ENCODE data around the gene ZFP82. TPM values are rescaled to one million over a fixed set of nuclear protein-coding genes. Genes with fewer than 3 reads are reported as not detected.

The ZFP82 gene
- total RNA-seq = 1 to 10 TPM; 3.5 to 5.0 TPM

GRCh38 chr19:36418287-36419001 is at the start of gene ZFP82:
Gene ZFP82 (minus strand): TSS chr19:36418644. CDS start chr19:36409789, 8,855 bp downstream.
- peak; percentile 73 to 86 for DNase-seq (ENCODE audit: low spot score in 2 of 2)
- Mint-ChIP-seq H3K9me3 (peaks cover 10 to 24% of the 10 kb centered on the region in 2 donors), H3K36me3 (peaks cover 44 to 64% of the 10 kb centered on the region in 2 donors), H3K27ac (peak within 1 kb of the TSS; percentile 95 to 97)
- ATAC-seq = peak; percentile 90 to 91

DNA sequence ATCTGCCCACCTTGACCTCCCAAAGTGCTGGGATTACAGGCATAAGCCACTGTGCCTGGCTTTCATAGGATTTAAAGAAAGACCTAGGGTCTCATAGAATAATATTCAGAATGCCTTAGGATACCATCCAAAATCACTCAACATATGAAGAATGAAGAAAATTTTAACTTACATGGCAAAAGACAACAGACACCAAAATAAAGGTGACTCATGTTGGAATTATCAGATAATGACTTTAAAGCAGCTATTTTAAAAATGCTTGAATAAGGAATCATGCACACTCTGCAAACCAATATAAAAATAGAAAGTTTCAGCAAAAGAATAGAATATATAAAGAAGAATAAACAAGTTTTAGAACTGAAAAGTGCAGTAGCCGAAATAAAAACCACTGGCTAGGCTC is 41.6 kb upstream of the ZFP82 start:
- no peak overlapping the region for H3K27ac Mint-ChIP-seq
- DNase-seq (ENCODE audit: low spot score in 2 of 2) (no peak), ATAC-seq (no peak)
- H3K9me3 Mint-ChIP-seq = peaks cover 31 to 41% of the 10 kb centered on the region in 2 donors
- H3K36me3 Mint-ChIP-seq = peaks cover 50 to 64% of the 10 kb centered on the region in 2 donors

DNA sequence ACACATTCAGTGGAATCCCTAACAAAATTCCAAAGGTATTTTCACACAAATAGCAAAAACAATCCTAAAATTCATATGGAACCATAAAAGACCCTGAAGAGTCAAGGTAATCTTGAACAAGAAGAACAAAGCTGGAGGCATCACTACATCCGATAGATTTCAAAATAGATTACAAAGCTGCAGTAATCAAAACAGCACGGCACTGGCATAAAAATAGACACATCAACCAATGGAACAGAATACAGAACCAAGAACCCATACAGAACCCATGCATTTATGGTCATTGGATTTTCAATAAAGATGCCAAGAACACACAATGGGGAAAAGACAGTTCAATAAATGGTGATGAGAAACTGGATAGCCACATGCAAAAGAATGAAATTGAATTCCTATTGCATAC is 38.4 kb upstream of the ZFP82 start:
- ATAC-seq = no peak
- DNase-seq (ENCODE audit: low spot score in 2 of 2) = no peak
- Mint-ChIP-seq H3K36me3 (peaks cover 60 to 75% of the 10 kb centered on the region in 2 donors), H3K9me3 (peaks cover 42 to 47% of the 10 kb centered on the region in 2 donors), H3K27ac (no peak overlapping the region)

DNA sequence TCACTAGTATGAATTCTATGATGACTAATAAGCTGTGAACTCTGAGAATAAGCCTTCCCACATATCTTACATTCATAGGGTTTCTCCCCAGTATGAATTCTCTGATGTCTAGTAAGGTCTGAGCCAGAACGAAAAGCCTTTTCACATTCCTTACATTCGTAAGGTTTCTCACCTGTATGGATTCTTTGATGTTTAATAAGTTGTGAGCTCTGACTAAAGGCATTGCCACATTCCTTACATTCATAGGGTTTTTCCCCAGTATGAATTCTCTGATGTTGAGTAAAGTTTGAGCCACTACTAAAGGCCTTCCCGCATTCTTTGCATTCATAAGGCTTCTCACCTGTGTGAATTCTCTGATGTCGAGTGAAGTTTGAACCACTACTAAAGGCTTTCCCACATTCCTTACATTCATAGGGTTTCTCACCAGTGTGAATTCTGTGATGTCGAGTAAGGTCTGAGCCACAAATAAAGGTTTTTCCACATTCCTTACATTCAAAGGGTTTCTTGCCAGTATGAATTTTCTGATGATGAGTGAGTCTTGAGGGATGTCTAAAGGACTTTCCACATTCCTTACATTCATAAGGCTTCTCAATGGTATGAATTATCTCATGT is 30.7 kb upstream of the ZFP82 start:
- DNase-seq (ENCODE audit: low spot score in 2 of 2) = no peak
- Mint-ChIP-seq H3K36me3 (peaks cover 61 to 68% of the 10 kb centered on the region in 2 donors), H3K9me3 (peaks cover 28 to 42% of the 10 kb centered on the region in 2 donors), H3K27ac (no peak overlapping the region)
- ATAC-seq = no peak

GRCh38 chr19:36441339-36441738 is 22.9 kb upstream of the ZFP82 start:
- Mint-ChIP-seq H3K36me3 (peaks cover 29 to 37% of the 10 kb centered on the region in 2 donors), H3K9me3 (peaks cover 28 to 34% of the 10 kb centered on the region in 2 donors), H3K27ac (no peak overlapping the region)
- DNase-seq (ENCODE audit: low spot score in 2 of 2) (no peak), ATAC-seq (no peak)

GRCh38 chr19:36436531-36436930 is 18.1 kb upstream of the ZFP82 start:
- Mint-ChIP-seq H3K27ac (no peak overlapping the region), H3K36me3 (peaks cover 25 to 27% of the 10 kb centered on the region in 2 donors), H3K9me3 (peaks cover 29 to 39% of the 10 kb centered on the region in 2 donors)
- DNase-seq (ENCODE audit: low spot score in 2 of 2) (no peak), ATAC-seq (no peak)

GRCh38 chr19:36423925-36424324 is 5.5 kb upstream of the ZFP82 start:
- peaks cover 30 to 43% of the 10 kb centered on the region in 2 donors for H3K36me3 Mint-ChIP-seq
- H3K9me3 Mint-ChIP-seq = peaks cover 25 to 28% of the 10 kb centered on the region in 2 donors
- DNase-seq (ENCODE audit: low spot score in 2 of 2) = no peak
- H3K27ac Mint-ChIP-seq = no peak overlapping the region
- ATAC-seq = no peak

- DNase-seq (ENCODE audit: low spot score in 2 of 2) = no peak
- Mint-ChIP-seq H3K36me3 (peaks cover 43 to 55% of the 10 kb centered on the region in 2 donors), H3K27ac (no peak overlapping the region), H3K9me3 (peaks cover 22 to 30% of the 10 kb centered on the region in 2 donors)
- ATAC-seq = no peak
These were observed 3.5 kb upstream of the ZFP82 start for GRCh38 chr19:36421749-36422481.

- Mint-ChIP-seq H3K9me3 (peaks cover 19 to 28% of the 10 kb centered on the region in 2 donors), H3K36me3 (peaks cover 43 to 57% of the 10 kb centered on the region in 2 donors), H3K27ac (no peak overlapping the region)
- DNase-seq (ENCODE audit: low spot score in 2 of 2) (no peak), ATAC-seq (no peak)
These were observed 2.7 kb upstream of the ZFP82 start for GRCh38 chr19:36420961-36421748.

DNA sequence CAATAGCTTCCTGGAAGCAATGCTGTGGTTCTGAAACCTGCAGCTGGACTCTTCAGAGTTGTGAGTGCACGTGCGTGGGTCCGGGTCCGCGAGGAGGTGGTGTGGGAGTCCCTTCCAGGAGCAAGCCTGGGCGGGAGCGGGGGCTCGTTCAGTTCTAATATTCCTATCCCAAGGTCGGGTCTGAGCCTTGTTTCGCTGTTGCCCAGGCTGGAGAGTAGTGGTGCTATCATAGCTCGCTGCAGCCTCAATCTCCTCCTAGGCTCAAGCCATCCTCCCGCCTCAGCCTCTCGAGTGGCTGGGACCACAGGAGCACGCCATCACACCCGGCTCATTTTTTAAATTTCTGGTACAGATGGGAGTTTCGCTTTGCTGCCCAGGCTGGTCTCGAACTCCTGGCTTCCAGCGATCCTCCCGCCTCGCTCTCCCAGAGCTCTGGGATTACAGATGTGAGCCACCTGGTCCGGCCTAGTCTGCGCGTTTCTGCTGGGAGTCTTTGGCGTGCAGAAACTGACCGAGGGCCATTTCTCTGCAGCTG is 625 bp downstream of the ZFP82 start:
- peak overlapping the region; percentile 95 to 97 for H3K27ac Mint-ChIP-seq
- DNase-seq (ENCODE audit: low spot score in 2 of 2) (no peak), ATAC-seq (peak; percentile 3 to 9)
- peaks cover 50 to 70% of the 10 kb centered on the region in 2 donors for H3K36me3 Mint-ChIP-seq
- H3K9me3 Mint-ChIP-seq = peaks cover 12 to 24% of the 10 kb centered on the region in 2 donors

DNA sequence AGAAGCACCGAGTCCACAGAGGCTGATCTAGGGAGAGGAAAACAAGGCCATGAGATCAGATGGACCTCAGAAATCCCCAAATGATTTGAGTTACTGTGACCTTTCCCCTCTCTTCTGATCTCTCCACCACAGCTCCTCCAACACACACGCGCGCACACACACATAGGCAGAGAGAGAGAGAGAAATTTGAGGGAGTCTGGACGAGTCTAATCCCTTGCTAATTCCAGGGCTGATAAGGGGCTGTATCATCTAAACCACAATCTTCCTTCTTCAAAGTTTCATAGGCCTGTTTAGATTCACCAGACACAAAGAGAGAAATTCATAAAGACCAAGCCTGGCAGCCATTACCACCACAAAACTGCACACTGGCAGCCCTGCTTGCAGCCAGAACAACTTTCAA is 8.6 kb downstream of the ZFP82 start:
- no peak overlapping the region for H3K27ac Mint-ChIP-seq
- peaks cover 24 to 39% of the 10 kb centered on the region in 2 donors for H3K9me3 Mint-ChIP-seq
- peaks cover 61 to 76% of the 10 kb centered on the region in 2 donors for H3K36me3 Mint-ChIP-seq
- DNase-seq (ENCODE audit: low spot score in 2 of 2) (no peak), ATAC-seq (no peak)

DNA sequence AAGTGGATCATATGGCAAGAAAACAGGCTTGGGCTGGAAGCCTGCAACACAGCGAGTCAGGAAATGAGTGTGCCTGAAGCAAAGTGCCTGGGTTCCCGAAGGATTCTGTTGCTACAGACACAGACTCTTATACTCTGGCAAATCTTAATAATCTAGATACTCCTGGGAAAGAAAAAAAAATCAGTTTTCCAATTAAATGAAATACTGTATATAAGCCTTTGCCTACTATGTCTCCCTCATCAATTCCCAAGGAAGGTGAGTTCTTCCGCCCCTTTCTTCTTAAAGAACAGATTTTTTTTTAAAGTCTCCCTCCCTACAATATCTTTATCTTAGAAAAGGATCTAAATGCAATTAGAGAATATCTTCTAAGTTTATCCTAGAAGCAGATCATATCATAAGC is 10.3 kb downstream of the ZFP82 start:
- H3K27ac Mint-ChIP-seq = no peak overlapping the region
- H3K9me3 Mint-ChIP-seq = peaks cover 31 to 39% of the 10 kb centered on the region in 2 donors
- H3K36me3 Mint-ChIP-seq = peaks cover 67 to 80% of the 10 kb centered on the region in 2 donors
- DNase-seq (ENCODE audit: low spot score in 2 of 2) (no peak), ATAC-seq (no peak)

DNA sequence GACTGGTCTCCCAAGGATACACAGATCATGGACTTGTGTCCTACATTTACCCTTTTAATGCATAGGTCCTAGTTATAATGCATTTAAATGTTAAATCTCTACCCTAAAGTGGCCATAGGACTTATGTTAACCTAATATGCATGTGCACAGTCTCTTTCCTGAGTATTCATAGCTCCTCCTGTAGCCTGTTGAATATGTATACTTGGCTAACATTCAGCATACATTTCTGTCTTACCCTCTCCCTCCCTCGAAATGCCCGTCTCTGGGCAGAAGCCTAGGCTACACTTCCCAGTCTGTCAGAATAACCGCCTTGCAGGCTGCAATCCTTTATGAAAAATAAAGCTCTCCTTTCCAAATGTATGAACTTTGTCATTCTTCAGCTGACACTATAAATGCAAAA is 13.9 kb downstream of the ZFP82 start:
- ATAC-seq (no peak), DNase-seq (ENCODE audit: low spot score in 2 of 2) (no peak)
- peaks cover 66 to 83% of the 10 kb centered on the region in 2 donors for H3K36me3 Mint-ChIP-seq
- H3K27ac Mint-ChIP-seq = no peak overlapping the region
- peaks cover 30 to 35% of the 10 kb centered on the region in 2 donors for H3K9me3 Mint-ChIP-seq

GRCh38 chr19:36401475-36401874 is 17.0 kb downstream of the ZFP82 start:
- no peak for ATAC-seq
- Mint-ChIP-seq H3K36me3 (peaks cover 61 to 87% of the 10 kb centered on the region in 2 donors), H3K27ac (no peak overlapping the region), H3K9me3 (peaks cover 19 to 30% of the 10 kb centered on the region in 2 donors)
- DNase-seq (ENCODE audit: low spot score in 2 of 2) = no peak

DNA sequence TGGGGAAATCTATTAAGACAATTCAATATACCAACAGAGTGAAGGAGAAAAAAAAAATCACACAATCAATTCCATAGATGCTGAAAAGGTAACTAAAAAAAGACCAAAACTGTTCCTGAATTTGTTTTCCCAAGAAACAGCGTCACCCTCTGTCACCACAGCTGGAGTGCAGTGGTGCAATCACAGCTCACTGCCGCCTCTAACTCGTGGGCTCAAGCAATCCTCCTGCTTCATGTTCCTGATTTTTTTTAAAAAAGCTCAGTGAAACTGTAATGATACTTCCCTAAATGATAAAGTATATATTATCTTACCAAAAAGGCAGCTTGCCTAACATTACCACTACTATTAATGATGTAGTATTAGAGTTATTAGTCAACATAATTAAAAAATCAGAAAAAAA is 19.9 kb downstream of the ZFP82 start:
- Mint-ChIP-seq H3K27ac (no peak overlapping the region), H3K9me3 (peaks cover 34 to 40% of the 10 kb centered on the region in 2 donors), H3K36me3 (peaks cover 65 to 87% of the 10 kb centered on the region in 2 donors)
- ATAC-seq (no peak), DNase-seq (ENCODE audit: low spot score in 2 of 2) (no peak)
